ENCODE data around the gene CEP76.
A peak's percentile ranks its signal among the peaks of the same experiment; 100 is the strongest.

Gene CEP76, protein sequence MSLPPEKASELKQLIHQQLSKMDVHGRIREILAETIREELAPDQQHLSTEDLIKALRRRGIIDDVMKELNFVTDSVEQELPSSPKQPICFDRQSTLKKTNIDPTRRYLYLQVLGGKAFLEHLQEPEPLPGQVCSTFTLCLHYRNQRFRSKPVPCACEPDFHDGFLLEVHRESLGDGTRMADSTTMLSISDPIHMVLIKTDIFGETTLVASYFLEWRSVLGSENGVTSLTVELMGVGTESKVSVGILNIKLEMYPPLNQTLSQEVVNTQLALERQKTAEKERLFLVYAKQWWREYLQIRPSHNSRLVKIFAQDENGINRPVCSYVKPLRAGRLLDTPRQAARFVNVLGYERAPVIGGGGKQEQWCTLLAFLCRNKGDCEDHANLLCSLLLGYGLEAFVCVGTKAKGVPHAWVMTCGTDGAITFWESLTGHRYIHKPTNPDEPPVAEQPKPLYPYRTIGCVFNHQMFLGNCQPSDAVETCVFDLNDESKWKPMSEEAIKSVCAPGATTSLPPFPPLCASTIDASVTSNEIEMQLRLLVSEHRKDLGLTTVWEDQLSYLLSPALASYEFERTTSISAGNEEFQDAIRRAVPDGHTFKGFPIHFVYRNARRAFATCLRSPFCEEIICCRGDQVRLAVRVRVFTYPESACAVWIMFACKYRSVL

DNA sequence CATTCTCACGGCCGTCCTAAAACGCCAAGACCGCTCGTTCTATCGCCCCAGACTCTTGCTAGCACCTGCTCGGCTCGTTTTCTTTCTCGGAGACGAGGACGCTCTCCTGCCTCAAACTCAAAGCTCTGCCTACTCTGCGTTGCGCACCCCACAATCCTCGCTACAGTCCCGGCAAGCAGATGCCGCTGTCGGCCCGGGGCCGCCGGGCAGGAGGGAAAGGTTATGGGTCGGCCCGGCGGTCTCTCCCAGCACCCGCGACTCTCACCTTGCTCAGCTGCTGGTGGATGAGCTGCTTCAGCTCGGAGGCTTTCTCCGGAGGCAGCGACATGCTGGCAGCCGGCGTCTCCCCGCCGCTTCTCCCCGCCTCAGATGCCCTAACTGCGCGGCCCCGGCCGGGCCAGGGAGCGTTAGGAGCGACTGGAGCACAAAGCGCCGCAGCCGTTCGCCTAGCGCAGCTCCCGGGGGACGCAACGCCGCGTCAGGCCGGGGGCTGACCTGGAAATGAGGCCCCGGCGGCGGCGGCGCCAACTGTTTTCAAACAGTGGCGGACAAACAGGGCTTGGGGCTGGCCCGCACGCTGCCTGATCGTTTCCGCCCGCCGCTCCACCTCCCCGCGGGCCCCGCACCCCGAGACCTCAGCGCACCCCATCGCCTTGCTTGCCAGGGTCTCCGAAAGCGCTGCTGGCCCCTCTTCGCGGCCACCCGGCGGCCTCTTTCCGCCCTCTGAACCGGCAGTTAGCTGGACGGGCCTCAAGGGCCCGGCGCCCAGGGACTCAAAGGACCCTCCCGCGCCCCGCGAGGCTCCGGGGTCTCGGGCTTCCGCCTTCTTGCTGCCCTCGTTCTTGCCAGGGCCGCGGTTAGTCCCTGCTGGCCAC lies at the start of gene CEP76, which contains the start of gene PSMG2:
CEP76 (minus strand) TSS at position 503 of the 875 bp plus-strand sequence; CDS start at position 328, 175 bp downstream.
PSMG2 (plus strand) TSS at position 822 of the 875 bp plus-strand sequence. CDS start 66 bp downstream, outside the sequence.
- peak; percentile 90 for DNase-seq (ENCODE audit: low spot score)

DNA sequence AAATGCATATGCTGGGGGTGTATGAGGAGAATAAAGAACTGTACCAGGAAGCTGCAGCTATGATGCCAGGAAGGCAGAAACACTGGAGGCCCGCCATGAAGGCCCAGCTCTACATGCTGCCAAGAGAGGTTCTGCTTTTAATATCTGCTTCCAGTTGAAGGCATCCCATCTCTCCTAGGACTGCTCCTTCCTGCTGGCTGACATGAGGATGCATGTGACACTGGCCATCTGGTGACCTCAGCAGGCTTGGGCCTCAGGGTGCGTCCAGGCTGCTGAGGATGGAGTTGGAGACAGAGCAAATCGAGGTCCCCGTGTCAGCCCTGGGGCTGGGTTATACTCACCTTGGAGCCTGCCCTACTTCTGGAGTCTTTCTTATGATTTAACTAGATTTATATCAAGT lies 49.4 kb upstream of the CEP76 start:
- no peak for DNase-seq (ENCODE audit: low spot score)

DNA sequence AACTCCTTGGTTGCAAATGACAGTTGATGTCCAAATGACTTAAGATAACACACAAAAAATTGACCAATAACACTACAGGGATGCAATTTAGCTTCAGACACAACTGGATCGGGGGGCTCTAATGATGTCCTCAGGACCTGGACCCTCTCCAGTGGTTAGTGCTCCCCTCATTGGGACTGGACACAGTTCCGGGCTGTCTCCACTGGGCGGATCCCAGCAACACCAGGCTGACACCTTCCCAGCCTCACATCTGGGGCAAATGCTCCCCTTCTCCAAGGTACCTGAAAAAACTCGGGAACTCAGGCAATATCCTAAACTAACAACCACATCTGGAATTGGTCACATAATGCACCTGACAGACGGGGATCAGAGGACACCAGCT lies 49.0 kb upstream of the CEP76 start:
- no peak for DNase-seq (ENCODE audit: low spot score)

DNA sequence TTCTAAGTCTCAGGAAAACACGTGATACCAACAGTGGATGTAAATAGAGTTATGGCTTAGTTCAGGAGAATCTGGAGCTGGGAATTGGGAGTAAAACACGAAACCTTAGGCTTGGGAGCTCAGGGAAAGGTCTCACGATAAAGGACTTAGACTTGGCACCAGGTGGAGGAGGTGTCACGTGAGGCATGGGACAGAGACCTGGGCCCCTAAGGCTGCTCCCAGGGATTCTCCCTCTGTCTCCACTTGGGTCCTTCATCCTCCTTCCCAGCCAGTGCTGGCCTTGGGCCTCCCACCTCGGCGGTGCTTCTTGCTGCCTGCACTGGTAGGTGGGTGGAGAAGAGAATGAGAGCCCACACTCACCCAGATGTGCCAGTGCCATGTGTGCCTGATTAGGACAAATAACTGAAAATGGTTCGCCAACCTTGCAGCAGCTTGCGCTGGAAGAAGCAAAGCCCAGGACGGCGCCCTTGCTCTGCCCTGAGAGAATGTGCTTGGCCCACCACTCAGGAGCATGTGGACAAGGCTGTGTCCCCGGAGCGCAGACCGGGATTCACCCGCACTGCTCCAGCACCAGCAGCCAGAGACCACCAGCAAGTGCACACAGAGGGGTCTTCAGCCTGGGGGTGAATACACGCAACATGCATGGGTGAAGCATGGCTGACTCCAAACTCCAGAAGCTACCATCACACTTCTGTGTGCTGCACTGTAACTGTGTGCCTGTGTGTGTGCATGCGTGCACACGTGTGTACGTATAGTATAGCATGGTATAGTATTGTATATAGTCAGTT lies 48.4 kb upstream of the CEP76 start:
- no peak for DNase-seq (ENCODE audit: low spot score)

DNA sequence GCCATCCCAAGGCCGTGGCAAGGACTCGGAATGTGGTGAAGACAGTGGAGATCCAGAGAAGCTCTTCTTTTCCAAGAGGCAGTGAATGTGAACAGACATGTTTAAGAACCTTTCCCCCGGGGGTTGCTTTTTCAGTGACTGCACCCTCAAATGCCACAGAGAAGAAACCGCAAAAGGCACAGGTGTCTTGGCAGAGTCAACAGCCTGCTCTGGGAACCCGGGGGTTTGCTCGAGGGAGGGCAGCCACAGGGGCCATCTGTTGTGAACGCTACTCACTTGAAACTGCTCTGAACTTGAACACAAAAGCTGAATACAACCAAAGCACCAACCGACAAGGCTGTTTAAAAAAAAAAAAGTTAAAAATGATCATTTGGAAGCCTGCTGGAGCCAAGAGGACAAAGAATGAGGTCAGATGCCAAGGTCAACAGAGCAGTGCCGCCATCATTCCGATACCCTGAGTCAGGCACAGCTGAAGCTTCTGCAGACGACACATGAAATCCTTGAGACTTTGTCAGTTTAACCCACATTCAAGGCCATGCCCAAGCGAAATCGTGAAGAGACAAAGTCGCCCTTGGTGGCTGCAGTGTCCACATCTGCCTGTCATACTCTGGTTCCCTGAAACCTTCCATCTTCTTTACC lies 47.7 kb upstream of the CEP76 start:
- DNase-seq (ENCODE audit: low spot score) = peak; percentile 8

DNA sequence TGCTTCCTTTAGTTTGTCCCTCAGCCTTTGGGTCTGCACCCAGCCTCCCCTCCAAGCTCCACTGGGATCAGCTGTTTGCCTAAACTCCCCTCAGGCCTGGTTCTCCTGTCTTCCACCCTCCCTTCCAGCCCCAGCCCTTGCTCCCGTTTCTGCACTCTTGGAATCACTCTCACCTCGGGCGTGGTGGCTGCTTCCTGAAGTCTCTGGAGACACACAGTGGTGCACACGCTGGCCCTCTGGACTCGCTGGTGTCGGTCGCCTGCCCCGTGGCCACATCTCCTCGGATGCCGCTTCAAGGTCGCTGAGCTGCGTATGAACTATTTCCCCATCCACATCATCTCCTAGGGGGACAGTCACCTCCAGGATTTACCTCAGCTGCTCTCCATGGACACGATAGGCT lies 46.6 kb upstream of the CEP76 start:
- DNase-seq (ENCODE audit: low spot score) = no peak

DNA sequence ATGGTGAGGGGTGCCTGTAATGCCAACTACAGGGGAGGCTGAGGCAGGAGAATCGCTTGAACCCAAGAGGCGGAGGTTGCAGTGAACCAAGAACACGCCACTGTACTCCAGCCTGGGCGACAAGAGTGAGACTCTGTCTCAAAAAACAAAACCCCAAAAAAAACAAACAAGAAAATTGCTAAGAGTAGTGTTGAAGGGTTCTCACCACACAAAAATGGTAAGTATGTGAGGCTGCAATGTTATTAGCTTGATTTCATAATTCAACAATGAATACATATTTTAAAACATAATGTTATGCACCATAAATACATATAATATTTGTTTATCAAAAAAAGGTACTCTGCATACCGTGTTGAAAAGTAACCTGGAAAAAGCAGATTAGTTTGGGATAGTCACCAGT lies 46.1 kb upstream of the CEP76 start:
- no peak for DNase-seq (ENCODE audit: low spot score)

DNA sequence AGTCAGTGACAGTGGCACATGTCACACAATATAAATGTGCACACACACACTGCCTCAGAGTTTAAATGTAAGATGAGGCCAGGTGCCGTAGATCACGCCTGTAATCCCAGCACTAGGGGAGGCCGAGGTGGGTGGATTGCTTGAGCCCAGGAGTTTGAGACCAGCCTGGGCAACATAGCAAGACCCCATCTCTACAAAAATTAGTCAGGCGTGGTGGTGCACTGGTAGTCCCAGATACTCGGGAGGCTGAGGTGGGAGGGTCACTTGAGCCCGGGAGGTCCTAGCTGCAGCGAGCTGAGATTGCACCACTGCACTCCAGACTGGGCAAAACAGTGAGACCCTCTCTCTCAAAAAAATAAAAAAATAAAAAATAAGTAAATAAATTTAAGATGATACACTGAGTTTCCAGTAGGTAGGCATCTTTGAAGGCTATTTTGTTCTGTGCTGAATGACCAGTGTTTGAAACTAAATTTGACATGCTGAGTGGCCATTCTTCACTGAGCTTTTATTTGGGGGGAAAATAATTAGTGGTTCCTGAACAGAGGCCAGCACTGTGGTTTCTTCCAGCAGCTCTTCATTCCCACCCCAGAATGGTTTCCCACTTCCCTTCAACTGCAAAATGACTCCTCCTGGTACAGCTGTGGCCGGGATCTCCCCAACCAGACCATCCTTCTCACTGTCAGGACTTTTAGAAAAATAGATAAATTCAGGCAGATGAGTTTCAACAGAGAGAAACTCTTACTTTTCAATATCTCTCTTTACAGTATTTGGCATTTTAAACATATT lies 45.2 kb upstream of the CEP76 start:
- no peak for DNase-seq (ENCODE audit: low spot score)

DNA sequence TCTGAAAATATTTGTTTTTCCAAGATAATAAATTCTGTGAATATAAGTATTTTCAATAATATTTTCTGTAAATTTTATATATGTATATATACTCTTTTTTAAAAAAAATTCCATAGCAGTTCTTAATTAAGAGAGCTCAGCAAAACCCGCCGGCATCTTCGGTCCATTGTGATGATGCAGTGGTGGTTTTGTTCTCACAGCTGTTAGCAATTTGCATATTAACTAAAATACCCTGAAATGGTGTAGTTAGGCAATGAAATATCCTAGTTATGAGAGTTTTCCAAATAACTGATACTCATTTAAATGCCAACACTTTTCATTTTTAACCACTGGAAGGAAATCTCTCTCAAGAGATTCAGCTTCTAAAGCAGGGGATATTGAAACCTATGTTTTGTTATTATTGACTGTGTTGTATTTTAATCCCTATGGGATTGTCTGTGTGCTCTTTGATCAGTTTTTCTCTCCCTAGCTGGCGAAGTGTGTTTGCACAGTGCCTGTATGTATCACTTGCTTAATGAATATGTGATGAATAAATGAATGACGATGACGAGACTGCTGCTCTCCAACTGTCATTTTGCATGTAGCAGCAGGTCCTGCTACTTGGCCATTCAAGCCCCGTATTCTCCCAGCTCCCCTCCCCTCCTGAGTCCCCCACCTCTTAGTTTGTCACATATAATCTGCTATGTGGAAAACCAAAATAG lies 42.7 kb upstream of the CEP76 start:
- no peak for DNase-seq (ENCODE audit: low spot score)

DNA sequence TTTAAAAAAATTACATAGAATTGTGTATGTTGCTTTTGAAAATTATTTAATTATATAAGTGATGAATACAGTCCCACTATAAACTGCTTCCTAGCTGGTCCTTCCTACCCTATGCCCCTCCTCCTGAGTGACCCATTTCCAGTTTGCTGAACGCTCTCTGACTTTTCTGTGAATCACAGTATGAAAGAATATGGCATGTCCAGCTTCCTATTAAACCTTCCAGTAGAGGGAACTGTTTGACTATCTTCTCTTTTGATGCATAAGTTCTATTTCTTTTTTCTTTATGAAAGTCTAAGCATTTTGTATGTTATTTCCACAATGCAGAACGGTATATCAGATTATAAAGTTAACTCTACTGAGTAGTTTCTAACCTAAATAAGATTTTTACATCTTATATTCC lies 41.6 kb upstream of the CEP76 start:
- DNase-seq (ENCODE audit: low spot score) = peak; percentile 89

DNA sequence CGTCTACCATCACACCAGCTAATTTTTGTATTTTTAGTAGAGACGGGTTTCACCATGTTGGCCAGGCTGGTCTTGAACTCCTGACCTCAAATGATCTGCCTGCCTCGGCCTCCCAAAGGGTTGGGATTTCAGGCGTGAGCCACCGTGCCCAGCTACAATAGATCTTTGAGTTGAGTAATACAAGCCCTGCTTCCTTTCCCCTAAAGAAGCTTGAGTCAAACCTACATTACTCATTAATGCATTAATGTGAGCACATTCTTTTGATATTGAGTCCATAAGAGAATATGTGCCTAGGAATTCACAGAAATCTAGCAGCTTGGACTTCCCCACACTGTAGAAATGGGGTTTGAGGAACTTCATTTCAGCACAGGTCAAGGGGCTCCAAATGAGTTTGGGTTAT lies 39.9 kb upstream of the CEP76 start:
- DNase-seq (ENCODE audit: low spot score) = peak; percentile 70

DNA sequence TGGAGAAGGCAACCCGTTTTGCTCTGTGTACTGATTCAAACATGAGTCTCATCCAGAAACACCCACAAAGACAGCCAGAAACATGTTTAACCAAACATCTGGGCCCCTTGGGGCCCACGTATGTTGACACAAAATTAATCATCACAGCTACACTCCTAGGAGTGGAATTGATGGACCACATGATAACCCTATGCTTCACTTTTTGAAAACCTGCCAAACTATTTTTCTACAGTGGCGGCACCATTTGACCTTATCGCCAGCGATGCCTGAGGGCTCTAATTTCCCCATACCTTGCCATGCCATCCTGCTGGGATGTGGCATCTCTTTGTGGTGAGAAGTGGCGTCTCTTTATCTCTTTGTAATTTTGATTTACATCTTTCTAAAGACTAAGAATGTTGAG lies 38.8 kb upstream of the CEP76 start:
- DNase-seq (ENCODE audit: low spot score) = peak; percentile 51

DNA sequence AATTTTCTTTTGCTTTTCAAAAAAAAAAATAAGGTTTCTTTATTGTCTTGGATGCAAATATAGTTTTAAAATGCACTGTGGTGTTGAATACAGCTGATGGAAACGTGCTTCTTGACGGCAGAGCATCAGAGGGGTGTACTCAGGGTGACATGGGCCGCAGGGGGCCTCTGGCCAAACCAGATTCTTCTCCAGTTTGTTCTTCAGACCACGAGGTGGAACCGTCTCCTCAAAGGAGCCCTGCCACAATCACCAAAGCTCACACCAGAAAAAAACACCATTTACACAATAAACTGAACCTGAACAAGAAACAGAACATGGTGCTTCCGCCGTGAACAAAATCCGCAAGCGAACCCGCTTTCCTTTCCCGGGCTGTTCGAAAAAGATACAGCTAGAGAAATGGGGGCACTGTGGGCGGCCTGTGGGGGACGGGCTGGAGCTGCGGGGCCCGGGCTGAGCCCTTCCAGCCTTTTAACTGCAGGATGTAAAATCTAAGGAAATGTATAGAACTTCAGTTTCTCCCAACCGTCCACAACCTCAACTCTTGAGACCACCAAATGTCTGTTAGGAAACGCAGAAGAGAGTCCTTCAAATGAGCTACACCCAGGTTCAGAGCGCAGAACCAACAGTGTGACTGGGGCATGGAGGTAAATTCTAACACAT lies 34.9 kb upstream of the CEP76 start:
- DNase-seq (ENCODE audit: low spot score) = no peak

DNA sequence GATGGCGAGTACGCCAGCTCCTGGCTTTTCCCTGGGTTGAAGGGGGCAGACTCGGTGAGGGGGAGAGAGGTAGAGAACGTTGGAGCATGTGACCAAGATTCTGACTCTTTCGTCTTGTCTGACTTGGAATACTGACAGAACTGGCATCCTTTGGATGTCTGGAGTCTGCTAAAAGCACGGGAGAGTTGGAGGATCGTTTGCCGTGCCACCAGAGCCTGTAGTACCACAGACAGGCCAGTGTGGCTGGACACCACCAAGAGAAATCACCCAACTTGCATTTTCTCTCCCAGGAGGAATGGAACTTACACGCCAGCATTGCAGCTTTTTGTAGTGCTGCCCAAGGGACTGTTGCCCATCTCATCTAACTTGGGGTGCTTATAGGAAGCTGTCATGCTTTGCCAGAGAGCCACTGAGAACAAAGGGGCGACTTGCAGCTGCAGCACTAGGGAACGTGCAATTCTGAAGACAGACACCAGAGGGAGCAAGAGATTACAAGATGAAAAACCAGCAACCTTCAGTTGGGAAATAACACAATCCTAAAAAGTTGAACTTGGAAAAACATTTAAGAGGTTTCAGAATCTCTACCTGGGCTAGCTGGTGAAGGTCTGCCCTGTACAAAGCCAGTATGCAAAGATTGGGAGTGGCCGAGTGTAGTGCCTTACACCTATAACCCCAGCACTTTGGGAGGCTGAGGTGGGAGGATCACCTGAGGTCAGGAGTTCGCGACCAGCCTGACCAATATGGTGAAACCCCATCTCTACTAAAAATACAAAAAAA lies 24.4 kb upstream of the CEP76 start:
- peak; percentile 71 for DNase-seq (ENCODE audit: low spot score)

DNA sequence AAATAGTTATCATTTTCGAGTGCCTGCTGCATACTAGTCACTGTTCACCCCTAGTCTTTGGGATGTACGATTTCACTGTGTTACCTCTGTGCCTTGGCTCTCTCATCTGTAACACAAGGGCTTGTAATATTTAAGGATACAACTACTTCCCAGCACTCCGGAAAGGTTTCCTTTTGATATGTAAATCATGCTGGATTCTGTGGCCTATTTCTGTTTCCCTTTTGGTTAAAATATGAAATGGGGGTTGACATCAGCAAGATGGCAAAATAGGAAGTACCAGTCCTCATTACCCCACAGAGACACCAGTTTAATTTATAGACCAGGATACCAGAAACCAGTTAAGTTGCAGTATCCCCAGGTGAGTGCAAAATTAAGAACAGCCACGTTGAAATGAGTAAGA lies 23.8 kb upstream of the CEP76 start:
- DNase-seq (ENCODE audit: low spot score) = no peak

DNA sequence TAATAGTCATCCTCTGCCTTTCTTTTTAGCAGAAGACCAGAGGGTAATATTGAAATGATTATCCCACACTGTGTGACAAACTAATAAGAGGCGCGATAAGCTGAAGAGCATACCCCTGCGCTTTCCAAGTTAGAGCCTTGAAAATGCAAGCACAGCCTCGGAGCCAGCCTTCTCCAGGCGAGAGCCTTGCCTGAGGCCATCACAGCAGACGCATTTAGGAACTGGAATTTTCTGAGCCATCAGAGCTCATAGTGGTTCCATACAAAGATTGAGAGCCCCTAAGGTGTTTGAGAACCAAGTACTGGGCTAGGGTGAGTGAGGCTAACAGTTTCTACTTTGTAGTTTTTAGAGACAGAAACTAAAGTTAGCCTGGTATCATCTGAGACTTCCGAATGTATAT lies 20.2 kb upstream of the CEP76 start:
- DNase-seq (ENCODE audit: low spot score) = no peak

DNA sequence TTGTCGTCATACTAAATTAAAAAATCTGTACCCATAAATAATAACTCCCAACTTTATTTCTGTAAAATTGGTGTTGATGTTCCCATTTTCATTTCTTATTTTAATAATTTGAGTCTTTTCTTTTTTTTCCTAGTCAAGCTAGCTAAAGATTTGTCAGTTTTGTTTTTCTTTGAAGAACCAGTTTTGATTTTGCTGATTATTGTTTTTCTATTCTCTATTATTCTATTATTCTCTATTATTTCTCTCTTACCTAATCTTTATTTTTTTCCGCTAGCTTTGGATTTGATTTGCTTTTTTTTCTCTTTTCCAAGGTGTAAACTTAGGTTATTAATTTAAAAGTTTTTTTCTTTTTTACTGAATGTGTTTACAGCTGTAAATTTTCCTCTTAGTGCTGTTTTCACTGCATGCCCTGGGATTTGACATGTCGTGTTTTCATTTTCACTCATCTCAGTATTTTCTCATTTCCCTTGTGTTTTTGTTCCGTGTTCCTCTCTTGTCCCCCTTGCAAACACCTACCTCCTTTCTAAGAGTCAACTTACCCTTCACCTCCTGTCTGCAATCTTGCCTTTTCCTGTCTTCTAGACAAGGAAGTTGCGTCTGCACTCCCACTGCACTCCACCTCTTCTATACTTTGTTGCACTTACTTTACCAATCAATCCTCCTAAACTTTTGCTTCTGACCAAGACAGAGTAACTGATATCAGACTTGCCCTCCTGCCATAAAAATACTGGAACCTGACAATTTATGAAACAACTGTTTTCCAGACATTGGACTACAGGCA lies 19.2 kb upstream of the CEP76 start:
- no peak for DNase-seq (ENCODE audit: low spot score)

DNA sequence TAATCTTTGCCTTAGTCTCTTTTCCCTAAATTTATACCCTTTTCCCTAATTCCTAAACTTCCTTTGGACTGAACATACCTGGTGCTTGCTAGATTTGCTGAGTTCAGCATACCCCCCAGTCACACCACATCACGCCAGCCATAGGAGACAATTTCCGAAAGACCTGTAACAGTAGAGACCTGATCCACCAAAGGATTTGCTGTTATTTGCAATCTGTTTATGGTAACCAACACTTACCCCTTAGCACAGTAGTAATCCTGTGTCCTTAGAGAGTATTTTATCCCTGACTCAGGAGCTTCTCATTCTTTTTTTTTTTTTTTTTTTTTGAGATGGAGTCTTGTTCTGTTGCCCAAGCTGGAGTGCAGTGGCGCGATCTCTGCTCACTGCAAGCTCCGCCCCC lies 8.9 kb upstream of the CEP76 start:
- DNase-seq (ENCODE audit: low spot score) = no peak

Data from RKO (cell line).